ENCODE measurements around the gene ZBTB49.

The ZBTB49 gene

DNA sequence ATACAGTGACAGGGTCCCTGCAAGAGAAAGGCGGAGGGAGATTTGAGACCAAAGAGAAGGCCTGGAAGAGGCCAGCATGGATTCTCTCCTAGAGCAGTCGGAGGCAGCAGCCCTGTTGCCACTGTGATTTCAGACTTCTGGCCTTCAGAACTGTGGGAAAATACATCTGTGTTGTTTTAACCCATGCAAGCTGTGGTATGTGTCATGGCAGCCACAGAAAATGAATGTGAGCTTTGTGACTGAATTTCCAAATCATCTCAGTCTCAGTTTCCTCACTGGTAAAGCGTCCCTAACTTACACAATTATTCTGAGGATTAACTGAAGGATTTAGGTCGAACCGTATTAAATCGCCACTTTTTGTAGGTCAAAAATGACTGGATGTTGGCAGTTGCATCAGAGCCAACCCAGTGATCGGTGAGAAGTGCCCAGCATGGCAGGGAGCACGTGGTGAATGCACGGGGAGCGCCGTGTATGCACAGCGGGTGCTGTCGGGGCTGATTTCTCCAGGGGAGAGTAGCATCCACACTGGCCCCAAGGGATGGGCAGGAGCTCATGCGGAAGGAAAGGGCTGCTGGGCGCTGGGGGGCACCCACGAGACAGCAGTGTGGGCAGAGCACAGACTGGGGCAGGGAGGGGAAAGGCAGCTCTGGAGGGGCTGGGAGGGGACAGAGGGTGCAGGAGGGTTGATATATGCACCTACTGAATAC is 73.1 kb downstream of the ZBTB49 start:
- Histone ChIP-seq H3K4me2 (no peak overlapping the region), H4K20me1 (ENCODE audit: insufficient read depth) (no peaks in the 10 kb centered on the region), H3K4me1 (ENCODE audit: low read depth, poor library complexity, severe bottlenecking) (no peaks in the 10 kb centered on the region), H2AFZ (ENCODE audit: low read depth) (no peak overlapping the region), H3K79me2 (ENCODE audit: insufficient read depth, low read depth) (no peaks in the 10 kb centered on the region), H3K36me3 (ENCODE audit: insufficient read depth) (no peaks in the 10 kb centered on the region), H3K27ac (no peak overlapping the region), H3K4me3 (IDR thresholded peaks at IDR 0.05; ENCODE audit: insufficient read depth, low read depth, low read length) (no peak overlapping the region), H3K27me3 (ENCODE audit: insufficient read depth, low read depth) (no peaks in the 10 kb centered on the region), H3K9ac (no peak overlapping the region)
- TF ChIP-seq, protein P1, sequence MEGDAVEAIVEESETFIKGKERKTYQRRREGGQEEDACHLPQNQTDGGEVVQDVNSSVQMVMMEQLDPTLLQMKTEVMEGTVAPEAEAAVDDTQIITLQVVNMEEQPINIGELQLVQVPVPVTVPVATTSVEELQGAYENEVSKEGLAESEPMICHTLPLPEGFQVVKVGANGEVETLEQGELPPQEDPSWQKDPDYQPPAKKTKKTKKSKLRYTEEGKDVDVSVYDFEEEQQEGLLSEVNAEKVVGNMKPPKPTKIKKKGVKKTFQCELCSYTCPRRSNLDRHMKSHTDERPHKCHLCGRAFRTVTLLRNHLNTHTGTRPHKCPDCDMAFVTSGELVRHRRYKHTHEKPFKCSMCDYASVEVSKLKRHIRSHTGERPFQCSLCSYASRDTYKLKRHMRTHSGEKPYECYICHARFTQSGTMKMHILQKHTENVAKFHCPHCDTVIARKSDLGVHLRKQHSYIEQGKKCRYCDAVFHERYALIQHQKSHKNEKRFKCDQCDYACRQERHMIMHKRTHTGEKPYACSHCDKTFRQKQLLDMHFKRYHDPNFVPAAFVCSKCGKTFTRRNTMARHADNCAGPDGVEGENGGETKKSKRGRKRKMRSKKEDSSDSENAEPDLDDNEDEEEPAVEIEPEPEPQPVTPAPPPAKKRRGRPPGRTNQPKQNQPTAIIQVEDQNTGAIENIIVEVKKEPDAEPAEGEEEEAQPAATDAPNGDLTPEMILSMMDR (conservative IDR thresholded peaks at IDR 0.05; ENCODE audit: low read depth, low read length): no peak

GRCh38 chr4:4364061-4364460 is 74.0 kb downstream of the ZBTB49 start:
- Histone ChIP-seq H3K36me3 (ENCODE audit: insufficient read depth) (no peaks in the 10 kb centered on the region), H3K9ac (no peak overlapping the region), H3K79me2 (ENCODE audit: insufficient read depth, low read depth) (no peaks in the 10 kb centered on the region), H3K4me3 (IDR thresholded peaks at IDR 0.05; ENCODE audit: insufficient read depth, low read depth, low read length) (no peak overlapping the region), H3K4me2 (no peak overlapping the region), H3K27ac (no peak overlapping the region), H3K27me3 (ENCODE audit: insufficient read depth, low read depth) (no peaks in the 10 kb centered on the region), H2AFZ (ENCODE audit: low read depth) (no peak overlapping the region), H3K4me1 (ENCODE audit: low read depth, poor library complexity, severe bottlenecking) (no peaks in the 10 kb centered on the region), H4K20me1 (ENCODE audit: insufficient read depth) (no peaks in the 10 kb centered on the region)
- TF ChIP-seq, protein P1 (conservative IDR thresholded peaks at IDR 0.05; ENCODE audit: low read depth, low read length): no peak

DNA sequence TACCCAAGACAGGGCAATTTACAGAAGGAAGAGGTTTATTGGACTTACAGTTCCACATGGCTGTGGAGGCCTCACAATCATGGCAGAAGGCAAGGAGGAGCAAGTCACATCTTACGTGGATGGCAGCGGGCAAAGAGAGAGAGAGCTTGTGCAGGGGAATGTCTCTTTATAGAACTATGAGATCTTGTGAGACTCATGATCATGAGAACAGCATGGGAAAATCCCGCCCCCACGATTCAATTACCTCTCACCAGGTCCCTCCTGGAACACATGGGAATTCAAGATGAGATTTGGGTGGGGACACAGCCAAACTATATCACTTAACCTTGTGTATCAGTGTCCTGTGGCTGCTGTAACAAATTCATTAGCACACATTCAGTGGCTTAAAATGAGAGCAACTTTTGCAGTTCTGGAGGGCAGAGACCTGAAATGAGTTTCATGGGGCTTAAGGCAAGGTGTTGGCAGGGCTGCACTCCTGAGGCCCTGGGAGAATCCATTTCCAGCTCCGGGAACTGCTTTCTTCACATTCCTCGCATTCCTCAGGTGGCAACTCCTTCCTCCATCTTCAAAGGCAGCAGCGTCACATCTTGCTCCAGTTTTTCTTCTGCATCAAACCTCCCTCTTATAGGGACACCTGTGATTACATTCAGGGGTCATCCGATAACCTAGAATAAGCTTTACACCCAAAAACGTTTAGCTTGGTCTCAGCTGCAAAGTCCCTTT is 74.6 kb downstream of the ZBTB49 start:
- H3K4me3 ChIP-seq (IDR thresholded peaks at IDR 0.05; ENCODE audit: insufficient read depth, low read depth, low read length): no peak overlapping the region
- H3K27ac ChIP-seq: no peak overlapping the region
- no peak overlapping the region for H3K4me2 ChIP-seq
- H3K36me3 ChIP-seq (ENCODE audit: insufficient read depth): no peaks in the 10 kb centered on the region
- TF ChIP-seq, protein P1 (conservative IDR thresholded peaks at IDR 0.05; ENCODE audit: low read depth, low read length): no peak
- no peak overlapping the region for H3K9ac ChIP-seq
- no peaks in the 10 kb centered on the region for H3K27me3 ChIP-seq (ENCODE audit: insufficient read depth, low read depth)
- no peak overlapping the region for H2AFZ ChIP-seq (ENCODE audit: low read depth)
- no peaks in the 10 kb centered on the region for H3K79me2 ChIP-seq (ENCODE audit: insufficient read depth, low read depth)
- no peaks in the 10 kb centered on the region for H3K4me1 ChIP-seq (ENCODE audit: low read depth, poor library complexity, severe bottlenecking)
- H4K20me1 ChIP-seq (ENCODE audit: insufficient read depth): no peaks in the 10 kb centered on the region

DNA sequence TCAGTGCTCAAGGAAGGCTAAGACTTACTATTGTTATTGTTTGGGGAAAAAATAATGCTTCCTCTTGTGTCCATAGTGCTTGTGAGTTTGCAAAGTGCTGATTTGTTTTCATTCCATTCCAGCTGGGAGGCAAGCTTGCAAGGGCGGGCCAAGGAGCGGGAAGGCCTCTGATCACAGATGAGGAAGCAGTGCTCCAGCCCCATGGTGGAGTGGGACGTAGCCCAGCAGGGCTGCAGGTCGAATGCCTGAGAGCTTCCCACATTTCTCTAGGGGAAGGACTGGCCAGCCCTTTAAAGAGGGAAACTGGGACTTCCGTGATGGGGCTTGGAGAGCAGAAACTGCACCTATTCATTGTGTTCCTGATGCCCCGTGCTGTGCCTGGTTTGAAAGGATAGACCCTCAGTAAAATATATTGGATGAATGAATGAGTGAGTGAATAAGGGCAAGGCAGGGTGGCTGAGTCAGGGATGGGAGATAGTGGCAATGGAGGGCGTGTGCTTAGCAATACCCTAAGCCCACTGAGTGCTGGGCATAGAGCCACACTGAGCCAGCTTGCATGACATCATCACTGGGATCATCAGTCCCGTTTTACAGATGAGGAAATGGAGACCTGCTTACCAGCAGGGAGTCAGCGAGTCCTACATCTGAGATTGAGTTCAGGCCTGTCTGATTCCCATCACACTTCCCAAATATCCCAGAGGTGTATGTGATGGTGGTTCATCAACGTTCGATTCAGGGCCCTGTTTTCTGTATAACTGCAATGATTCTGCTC is 78.9 kb downstream of the ZBTB49 start:
- no peaks in the 10 kb centered on the region for H3K27me3 ChIP-seq (ENCODE audit: insufficient read depth, low read depth)
- no peaks in the 10 kb centered on the region for H3K36me3 ChIP-seq (ENCODE audit: insufficient read depth)
- no peaks in the 10 kb centered on the region for H3K4me1 ChIP-seq (ENCODE audit: low read depth, poor library complexity, severe bottlenecking)
- no peaks in the 10 kb centered on the region for H4K20me1 ChIP-seq (ENCODE audit: insufficient read depth)
- H3K9ac ChIP-seq: no peak overlapping the region
- H3K79me2 ChIP-seq (ENCODE audit: insufficient read depth, low read depth): no peaks in the 10 kb centered on the region
- no peak overlapping the region for H3K27ac ChIP-seq
- H3K4me2 ChIP-seq: no peak overlapping the region
- H2AFZ ChIP-seq (ENCODE audit: low read depth): no peak overlapping the region
- no peak overlapping the region for H3K4me3 ChIP-seq (IDR thresholded peaks at IDR 0.05; ENCODE audit: insufficient read depth, low read depth, low read length)
- TF ChIP-seq, protein P1 (conservative IDR thresholded peaks at IDR 0.05; ENCODE audit: low read depth, low read length): no peak
